ENCODE data around the gene EPHA2. TPM values are rescaled to one million over a fixed set of nuclear protein-coding genes. Genes with fewer than 3 reads are reported as not detected.

Gene EPHA2
- polyA plus RNA-seq, 1 donor: 15.4 TPM

- DNase-seq: no peak
Observed at GRCh38 chr1:16075337-16076030, 80.4 kb downstream of the EPHA2 start.

Other genes starting within 250 kb of the EPHA2 start
- 30.6 TPM for gene ZBTB17, start 180.0 kb downstream of the EPHA2 start, polyA plus RNA-seq (ENCODE audit: insufficient read length)
- 0.23 TPM for gene SRARP, start 151.8 kb downstream of the EPHA2 start, polyA plus RNA-seq (ENCODE audit: insufficient read length)
- gene HSPB7, start 138.0 kb downstream of the EPHA2 start, polyA plus RNA-seq (ENCODE audit: insufficient read length): 2.5 TPM
- 9.8 TPM for gene CLCNKA, start 134.0 kb downstream of the EPHA2 start, polyA plus RNA-seq (ENCODE audit: insufficient read length)
- gene CLCNKB, start 112.3 kb downstream of the EPHA2 start, polyA plus RNA-seq (ENCODE audit: insufficient read length): 37.2 TPM
- 1.3 TPM for gene FAM131C, start 82.4 kb downstream of the EPHA2 start, polyA plus RNA-seq (ENCODE audit: insufficient read length)
- 21.1 TPM for gene ARHGEF19, start 56.6 kb upstream of the EPHA2 start, polyA plus RNA-seq (ENCODE audit: insufficient read length)
- 4.8 TPM for gene CPLANE2, start 81.1 kb upstream of the EPHA2 start, polyA plus RNA-seq (ENCODE audit: insufficient read length)
- gene FBXO42, start 196.4 kb upstream of the EPHA2 start, polyA plus RNA-seq (ENCODE audit: insufficient read length): 20.5 TPM
- gene SZRD1, start 211.2 kb upstream of the EPHA2 start, polyA plus RNA-seq (ENCODE audit: insufficient read length): 95.5 TPM